Mucosa of descending colon (tissue), 3 donors: ENCODE data around the gene TMEM9B. TPM values are rescaled to one million over a fixed set of nuclear protein-coding genes. Genes with fewer than 3 reads are reported as not detected.
A peak's percentile ranks its signal among the peaks of the same experiment; 100 is the strongest.

Experiments
- ATAC-seq: fragments of 200-7000 bp; cut with Tn5 transposase; one replicate; pipeline ENCODE4 v1.9.1; 2020; ENCODE audit warnings: mild to moderate bottlenecking, moderate library complexity
- DNase-seq, 3 donors: peaks; one replicate each; pipeline ENCODE4 v3.0.0-alpha.2; 2020
- H3K36me3 ChIP-seq: fragments of 200-600 bp; one replicate; pipeline ENCODE4 v1.8.0; 2021; ENCODE audit warnings: low read depth, mild to moderate bottlenecking
- H3K4me1 ChIP-seq: fragments of 200-600 bp; one replicate; pipeline ENCODE4 v1.8.0; 2021; ENCODE audit warnings: low read depth, mild to moderate bottlenecking
- H3K4me3 ChIP-seq: fragments of 200-600 bp; one replicate; pipeline ENCODE4 v1.8.0; 2021; ENCODE audit warnings: mild to moderate bottlenecking
- H3K9me3 ChIP-seq: fragments of 200-600 bp; one replicate; pipeline ENCODE4 v1.8.0; 2021; ENCODE audit warnings: mild to moderate bottlenecking
- intact Hi-C, 2 donors: fragments of 100-400 bp; cut with DNase I in 1 of 2; cut with micrococcal nuclease in 1 of 2; formaldehyde crosslinking; loops; one replicate each; pipeline versions ENCODE4 v1.11.0 to v1.11.1; 2022; cut with DNase I, micrococcal nuclease
- total RNA-seq, 3 donors: library from RNA; stranded (reverse); fragmentation: NEBNext Ultra II Directional in 2 of 3; extraction: Animal tissue kit (Norgen Biotek cat#: 25700) in 2 of 3; gene quantifications; one replicate each; pipeline versions ENCODE4 v1.2.1 to v1.2.4, GENCODE V29; 2021 to 2023
- TF ChIP-seq, protein P1 (sequence below): fragments of 200-600 bp; IDR thresholded peaks from one replicate; pipeline ENCODE4 v1.8.0; 2022; ENCODE audit warnings: antibody characterized with exemption, mild to moderate bottlenecking
- donor health status: DM: no; HTN: no; CAD: no; lungs with moderate emphysema.
- donor health status: DM: no; HTN: no; CAD: no.
- donor health status: DM: no; HTN: yes; CAD: no.

Gene TMEM9B
- total RNA-seq, 3 donors from 2014 or later, result 51.4 to 109 (median 78.4) TPM

- TF ChIP-seq, protein P1, sequence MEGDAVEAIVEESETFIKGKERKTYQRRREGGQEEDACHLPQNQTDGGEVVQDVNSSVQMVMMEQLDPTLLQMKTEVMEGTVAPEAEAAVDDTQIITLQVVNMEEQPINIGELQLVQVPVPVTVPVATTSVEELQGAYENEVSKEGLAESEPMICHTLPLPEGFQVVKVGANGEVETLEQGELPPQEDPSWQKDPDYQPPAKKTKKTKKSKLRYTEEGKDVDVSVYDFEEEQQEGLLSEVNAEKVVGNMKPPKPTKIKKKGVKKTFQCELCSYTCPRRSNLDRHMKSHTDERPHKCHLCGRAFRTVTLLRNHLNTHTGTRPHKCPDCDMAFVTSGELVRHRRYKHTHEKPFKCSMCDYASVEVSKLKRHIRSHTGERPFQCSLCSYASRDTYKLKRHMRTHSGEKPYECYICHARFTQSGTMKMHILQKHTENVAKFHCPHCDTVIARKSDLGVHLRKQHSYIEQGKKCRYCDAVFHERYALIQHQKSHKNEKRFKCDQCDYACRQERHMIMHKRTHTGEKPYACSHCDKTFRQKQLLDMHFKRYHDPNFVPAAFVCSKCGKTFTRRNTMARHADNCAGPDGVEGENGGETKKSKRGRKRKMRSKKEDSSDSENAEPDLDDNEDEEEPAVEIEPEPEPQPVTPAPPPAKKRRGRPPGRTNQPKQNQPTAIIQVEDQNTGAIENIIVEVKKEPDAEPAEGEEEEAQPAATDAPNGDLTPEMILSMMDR, result no peak
- ATAC-seq (no peak), DNase-seq (no peak)
- H3K9me3 ChIP-seq, result no peaks in the 10 kb centered on the region
- no peak overlapping the region for H3K4me3 ChIP-seq
- intact Hi-C loops, result no loop called here
- H3K36me3 ChIP-seq, result no peaks in the 10 kb centered on the region
- peaks cover 13% of the 10 kb centered on the region for H3K4me1 ChIP-seq
Measured at GRCh38 chr11:9005087-9005486, 40.8 kb upstream of the TMEM9B start.

- peak in 2 of 3 donors; percentile 45 to 52 for DNase-seq
- Histone ChIP-seq H3K36me3 (no peaks in the 10 kb centered on the region), H3K4me1 (peaks cover 13% of the 10 kb centered on the region), H3K9me3 (no peaks in the 10 kb centered on the region), H3K4me3 (no peak overlapping the region)
- peak; percentile 17 for ATAC-seq
- TF ChIP-seq, protein P1, result no peak
- intact Hi-C loops, result no loop called here
Measured at GRCh38 chr11:9004183-9004926, 40.1 kb upstream of the TMEM9B start.

DNA sequence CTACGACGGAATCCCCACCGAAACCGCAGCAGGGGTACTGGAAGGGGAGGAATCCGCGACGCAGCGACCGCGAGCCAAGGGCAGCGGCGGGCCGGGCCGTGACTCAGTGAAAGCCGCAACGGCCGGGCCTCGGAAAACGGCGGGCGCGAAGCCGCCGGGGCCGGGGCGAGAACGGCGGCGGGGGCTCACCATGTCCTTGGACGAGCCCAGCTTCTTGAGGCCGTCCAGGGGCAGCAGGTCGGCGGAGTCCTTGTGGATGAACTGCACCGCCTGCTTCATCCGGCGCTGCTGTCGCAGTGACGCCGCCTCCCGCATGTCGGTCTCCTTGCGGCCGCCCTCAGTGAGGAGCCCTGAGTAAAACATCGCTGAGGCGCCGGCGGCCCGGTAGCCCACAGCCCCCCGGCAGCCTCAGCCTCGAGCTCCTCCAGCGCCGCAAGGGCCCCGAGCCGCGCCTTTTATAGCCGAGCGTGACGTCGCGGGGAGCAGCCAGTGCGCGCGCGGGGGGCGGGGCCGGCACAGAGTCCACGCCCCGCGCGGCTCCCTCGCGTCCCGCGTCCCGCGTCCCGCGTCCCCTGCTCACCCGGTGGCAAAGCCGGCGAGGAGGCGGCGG is 39.4 kb upstream of the TMEM9B start, which contains the start of gene NRIP3:
NRIP3 (minus strand) TSS at position 429 of the 610 bp plus-strand sequence; CDS start at position 363, 66 bp downstream.
- intact Hi-C loops, result no loop called here
- peak; percentile 93 for ATAC-seq
- H3K4me3 ChIP-seq, result no peak within 1 kb of the TSS
- DNase-seq, result peak; percentile 77 to 83 (median 80)
- no peaks in the 10 kb centered on the region for H3K36me3 ChIP-seq
- no peaks in the 10 kb centered on the region for H3K9me3 ChIP-seq
- TF ChIP-seq, protein P1, result no peak
- H3K4me1 ChIP-seq, result peaks cover 13% of the 10 kb centered on the region

DNA sequence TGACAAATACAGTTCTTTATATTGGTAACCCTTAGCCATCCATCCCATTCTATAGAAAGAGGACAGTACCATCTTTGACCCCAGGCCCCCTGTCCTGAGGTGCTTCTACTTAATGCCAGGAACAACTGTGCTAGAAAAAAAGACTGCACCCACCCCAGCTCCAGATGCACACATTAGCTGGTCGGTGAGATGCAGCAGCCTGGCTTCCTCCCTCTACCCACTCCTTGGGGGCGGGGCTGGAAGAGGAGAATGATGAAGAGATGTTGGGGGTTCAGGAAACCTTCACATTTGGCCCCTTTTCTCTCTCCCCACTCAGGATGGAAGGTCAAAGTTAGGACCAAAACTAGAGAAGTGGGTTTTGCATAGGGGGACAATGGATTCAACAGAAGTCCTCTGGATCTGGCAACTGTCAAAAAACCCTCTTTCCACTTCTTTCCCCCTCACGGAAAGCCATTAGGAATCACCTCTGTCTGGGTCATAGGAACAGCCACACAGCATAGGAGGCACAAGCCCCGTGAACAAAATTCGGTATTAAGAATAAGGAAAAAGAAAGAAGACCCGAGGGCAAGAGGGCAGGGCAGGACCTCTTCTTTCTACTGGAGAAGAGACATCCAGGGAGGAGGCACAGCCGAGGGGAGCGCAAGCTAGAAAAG is 38.8 kb upstream of the TMEM9B start:
- DNase-seq (no peak), ATAC-seq (no peak)
- Histone ChIP-seq H3K36me3 (no peaks in the 10 kb centered on the region), H3K4me1 (peaks cover 13% of the 10 kb centered on the region), H3K9me3 (no peaks in the 10 kb centered on the region), H3K4me3 (no peak overlapping the region)
- TF ChIP-seq, protein P1, result no peak
- intact Hi-C loops, result no loop called here

DNA sequence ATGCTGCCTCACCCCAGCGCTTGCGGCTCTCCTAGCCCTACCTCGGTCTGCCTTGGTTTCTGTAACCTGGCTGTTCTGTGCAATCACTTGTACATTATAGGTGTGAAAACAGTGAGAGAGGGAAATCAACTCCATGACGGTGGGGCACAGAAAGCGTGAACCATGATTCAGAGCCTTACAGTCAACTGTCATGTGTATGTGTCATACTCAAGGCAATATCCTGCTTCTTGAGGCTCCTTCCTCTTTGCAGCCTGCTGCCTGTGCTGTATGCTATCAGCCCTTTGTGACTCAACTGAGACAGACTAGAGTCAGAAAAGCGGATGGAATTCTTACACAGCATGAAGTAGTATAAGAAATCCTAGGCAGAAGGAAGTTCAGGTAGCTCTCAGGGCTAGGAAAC is 37.5 kb upstream of the TMEM9B start:
- Histone ChIP-seq H3K4me3 (no peak overlapping the region), H3K36me3 (no peaks in the 10 kb centered on the region), H3K4me1 (peaks cover 13% of the 10 kb centered on the region), H3K9me3 (no peaks in the 10 kb centered on the region)
- intact Hi-C loops, result no loop called here
- TF ChIP-seq, protein P1, result no peak
- DNase-seq (no peak), ATAC-seq (peak; percentile 60)
